ENCODE results near the gene YBEY. TPM values are rescaled to one million over a fixed set of nuclear protein-coding genes. Genes with fewer than 3 reads are reported as not detected.

The YBEY gene
- polyA plus RNA-seq, 1 of the 3 experiments (the other 2 are of a cell fraction) = 47.5 TPM

GRCh38 chr21:46243960-46244361 is 42.2 kb upstream of the YBEY start:
- no peak overlapping the region for H3K9ac ChIP-seq
- H3K27me3 ChIP-seq (ENCODE audit: insufficient read depth) = no peaks in the 10 kb centered on the region
- no peaks in the 10 kb centered on the region for H3K9me2 ChIP-seq
- no peak overlapping the region; a peak in 1 of 4 replicates for H3K27ac ChIP-seq (ENCODE audit: low read depth in 2 of 2, low read length in 1 of 2)
- CTCF ChIA-PET = interaction anchor here (0.8 to 2.6 kb wide), 3 partner anchors 14 to 31 kb away, joined by 3 to 8 read pairs (median 3); no protein-coding TSS in a partner anchor
- 95% methylated on average over 2 of the region's 3 CpGs for WGBS (ENCODE audit: low lambda C conversion rate)
- no peak for DNase-seq
- H3K79me2 ChIP-seq (ENCODE audit: insufficient read depth) = no peaks in the 10 kb centered on the region
- no peaks in the 10 kb centered on the region for H4K20me1 ChIP-seq (ENCODE audit: insufficient read depth)
- no peak overlapping the region for H3K4me2 ChIP-seq
- H2AFZ ChIP-seq (ENCODE audit: low read depth) = no peak overlapping the region
- H3K36me3 ChIP-seq (replicated peaks in 1 of 2; ENCODE audit: control insufficient read depth in 1 of 2, insufficient read depth in 2 of 2, low read length in 1 of 2) = peaks cover 85 to 93% of the 10 kb centered on the region in 2 experiments
- POLR2A ChIA-PET = interaction anchor here (1.5 kb wide), 1 partner anchor 9 kb away, joined by 6 read pairs; no protein-coding TSS in a partner anchor
- peaks cover 0 to 3% of the 10 kb centered on the region in 2 experiments; a peak in 1 of 4 replicates for H3K4me1 ChIP-seq (ENCODE audit: control insufficient read depth in 1 of 2, insufficient read depth in 2 of 2, low read depth in 1 of 2, low read length in 1 of 2)
- TF ChIP-seq MXI1 (IDR thresholded peaks at IDR 0.05; ENCODE audit: low read depth, low read length) (no peak), POLR2AphosphoS5 (IDR thresholded peaks at IDR 0.05; ENCODE audit: low read depth, low read length) (no peak; the same call in 1 of the 2 replicates), SMC3 (IDR thresholded peaks at IDR 0.05; ENCODE audit: low read depth, low read length) (no peak), IRF3 (IDR thresholded peaks at IDR 0.05; ENCODE audit: low read depth, low read length) (no peak), REST (IDR thresholded peaks at IDR 0.05; ENCODE audit: low read depth, low read length) (no peak), YY1 (IDR thresholded peaks at IDR 0.05; ENCODE audit: low read depth) (no peak), CHD2 (IDR thresholded peaks at IDR 0.05; ENCODE audit: low read length, partially characterized antibody) (no peak), RXRA (IDR thresholded peaks at IDR 0.05; ENCODE audit: borderline replicate concordance, low read depth) (no peak), GABPA (IDR thresholded peaks at IDR 0.05; ENCODE audit: low read depth) (no peak), TCF12 (IDR thresholded peaks at IDR 0.05) (no peak), SIN3A (IDR thresholded peaks at IDR 0.05; ENCODE audit: borderline replicate concordance, low read depth, low read length) (no peak), TAF1 (IDR thresholded peaks at IDR 0.05; ENCODE audit: borderline replicate concordance, low read depth, low read length) (no peak), RFX5 (IDR thresholded peaks at IDR 0.05; ENCODE audit: low read length) (no peak)
- TF ChIP-seq, protein P1, sequence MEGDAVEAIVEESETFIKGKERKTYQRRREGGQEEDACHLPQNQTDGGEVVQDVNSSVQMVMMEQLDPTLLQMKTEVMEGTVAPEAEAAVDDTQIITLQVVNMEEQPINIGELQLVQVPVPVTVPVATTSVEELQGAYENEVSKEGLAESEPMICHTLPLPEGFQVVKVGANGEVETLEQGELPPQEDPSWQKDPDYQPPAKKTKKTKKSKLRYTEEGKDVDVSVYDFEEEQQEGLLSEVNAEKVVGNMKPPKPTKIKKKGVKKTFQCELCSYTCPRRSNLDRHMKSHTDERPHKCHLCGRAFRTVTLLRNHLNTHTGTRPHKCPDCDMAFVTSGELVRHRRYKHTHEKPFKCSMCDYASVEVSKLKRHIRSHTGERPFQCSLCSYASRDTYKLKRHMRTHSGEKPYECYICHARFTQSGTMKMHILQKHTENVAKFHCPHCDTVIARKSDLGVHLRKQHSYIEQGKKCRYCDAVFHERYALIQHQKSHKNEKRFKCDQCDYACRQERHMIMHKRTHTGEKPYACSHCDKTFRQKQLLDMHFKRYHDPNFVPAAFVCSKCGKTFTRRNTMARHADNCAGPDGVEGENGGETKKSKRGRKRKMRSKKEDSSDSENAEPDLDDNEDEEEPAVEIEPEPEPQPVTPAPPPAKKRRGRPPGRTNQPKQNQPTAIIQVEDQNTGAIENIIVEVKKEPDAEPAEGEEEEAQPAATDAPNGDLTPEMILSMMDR (IDR thresholded peaks at IDR 0.05) = no peak
- H3F3A ChIP-seq (replicated peaks; ENCODE audit: insufficient read depth) = peaks cover 4% of the 10 kb centered on the region
- no peaks in the 10 kb centered on the region for H3K9me3 ChIP-seq
- no peak overlapping the region for H3K4me3 ChIP-seq (ENCODE audit: low read depth in 2 of 2, low read length in 1 of 2)
